WTC11 (cell line): ENCODE measurements around the gene ARG2.

Experiments
- CTCF ChIP-seq: fragments of 200-600 bp; IDR thresholded peaks from 2 replicates; pipeline ENCODE4 v1.8.0; 2022; ENCODE audit warnings: antibody characterized with exemption
- E2F5 ChIP-seq: sonication (generic); formaldehyde crosslinking; IDR thresholded peaks from 2 replicates; pipeline ENCODE4 v1.8.1; 2022; ENCODE audit warnings: mild to moderate bottlenecking, moderate library complexity, missing genetic modification reagents
- ESRRA ChIP-seq: sonication (generic); formaldehyde crosslinking; IDR thresholded peaks from 2 replicates; pipeline ENCODE4 v1.8.1; 2022; ENCODE audit warnings: mild to moderate bottlenecking, missing genetic modification reagents, borderline replicate concordance
- GABPB1 ChIP-seq: sonication (generic); formaldehyde crosslinking; IDR thresholded peaks from 2 replicates; pipeline ENCODE4 v1.8.1; 2023; ENCODE audit warnings: mild to moderate bottlenecking, missing genetic modification reagents
- NR3C1 ChIP-seq: sonication (generic); formaldehyde crosslinking; conservative IDR thresholded peaks from 2 replicates; pipeline ENCODE4 v1.8.1; 2023; ENCODE audit warnings: low read depth, mild to moderate bottlenecking, missing genetic modification reagents

- no peak for TF ChIP-seq NR3C1 (CRISPR knock-in tag)
- no peak for TF ChIP-seq E2F5 (CRISPR knock-in tag)
- TF ChIP-seq ESRRA (CRISPR knock-in tag) = no peak
- no peak for TF ChIP-seq CTCF
- TF ChIP-seq GABPB1 (CRISPR knock-in tag) = no peak
Observed at GRCh38 chr14:67576216-67576955, 43.3 kb upstream of the ARG2 start.
